Stimulated activated CD8-positive, alpha-beta memory T cell treated with anti-CD3 and anti-CD28 coated beads, Interleukin-15, amount 100 ng/mL, for 4 hours (primary cell): ENCODE data around the gene NANOS3.

ENCODE experiments used
- DNase-seq, 2 donors: peaks; one replicate each; pipeline ENCODE4 v3.0.0-alpha.2; 2020; ENCODE audit warnings: low read depth in 2 of 2

Gene NANOS3

DNA sequence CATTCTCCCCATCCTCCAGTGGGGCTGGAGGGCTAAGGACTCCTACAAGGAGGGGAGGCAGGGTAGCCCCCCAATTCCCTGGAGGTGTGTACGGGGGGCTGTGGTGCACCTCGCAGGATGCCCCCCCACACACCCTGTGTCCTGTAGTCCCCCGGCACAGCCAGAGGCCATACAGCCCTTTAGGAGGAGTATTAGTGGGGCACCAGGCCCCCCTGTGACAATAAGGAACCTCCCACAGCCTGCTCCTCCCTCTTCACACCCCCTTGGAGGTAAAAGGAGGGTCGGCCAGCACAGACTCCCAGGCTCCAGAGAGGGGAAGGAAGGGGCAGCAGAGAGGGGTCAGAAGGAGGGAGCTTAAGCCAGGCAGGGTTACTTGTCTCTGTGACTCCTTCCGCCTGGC is at the start of gene NANOS3:
TSS of gene NANOS3 (plus strand) at position 301 of the 400 bp plus-strand sequence. CDS start 115 bp downstream, outside the sequence.
- DNase-seq: no peak

DNA sequence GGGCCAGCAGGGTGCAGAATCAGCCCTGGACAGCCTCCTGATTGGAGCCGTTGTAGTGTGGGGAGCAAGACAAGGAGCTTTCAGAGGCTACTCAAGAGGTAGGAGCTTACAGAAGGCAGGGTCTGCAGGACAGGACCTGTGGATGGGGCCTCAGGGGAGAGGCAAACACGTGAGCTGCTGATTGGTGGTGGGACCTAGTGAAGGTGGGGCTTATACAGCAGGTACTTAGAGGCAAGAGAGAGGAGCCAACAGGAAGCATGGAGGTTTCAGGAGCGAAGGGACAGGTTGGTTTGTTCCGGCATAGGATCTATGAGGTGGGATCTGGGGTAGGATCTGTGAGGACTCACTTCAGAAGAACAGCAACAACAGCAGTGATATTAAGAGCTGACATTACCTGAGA is 49.3 kb upstream of the NANOS3 start:
- no peak for DNase-seq

DNA sequence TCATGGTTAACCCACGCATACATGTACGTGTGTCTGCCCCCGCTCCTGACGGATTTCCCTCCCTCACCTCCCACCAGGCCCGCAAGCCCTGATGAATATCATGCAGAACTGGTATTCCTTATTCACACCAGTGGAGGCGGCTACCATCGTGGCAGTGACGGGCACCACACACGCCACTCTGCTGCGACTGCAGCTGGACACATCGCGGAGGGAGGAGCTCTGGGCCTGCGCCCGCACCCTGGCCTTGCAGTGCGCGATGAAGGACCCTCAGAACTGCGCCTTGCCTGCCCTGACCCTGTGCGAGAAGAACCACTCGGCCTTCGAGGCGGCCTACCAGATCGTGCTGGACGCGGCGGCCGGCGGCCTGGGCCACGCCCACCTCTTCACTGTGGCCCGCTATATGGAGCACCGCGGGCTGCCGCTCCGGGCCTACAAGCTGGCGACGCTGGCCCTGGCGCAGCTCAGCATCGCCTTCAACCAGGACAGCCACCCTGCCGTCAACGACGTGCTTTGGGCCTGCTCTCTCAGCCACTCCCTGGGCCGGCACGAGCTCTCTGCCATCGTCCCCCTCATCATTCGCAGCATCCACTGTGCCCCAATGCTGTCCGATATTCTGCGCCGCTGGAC is 46.7 kb upstream of the NANOS3 start:
- no peak for DNase-seq

DNA sequence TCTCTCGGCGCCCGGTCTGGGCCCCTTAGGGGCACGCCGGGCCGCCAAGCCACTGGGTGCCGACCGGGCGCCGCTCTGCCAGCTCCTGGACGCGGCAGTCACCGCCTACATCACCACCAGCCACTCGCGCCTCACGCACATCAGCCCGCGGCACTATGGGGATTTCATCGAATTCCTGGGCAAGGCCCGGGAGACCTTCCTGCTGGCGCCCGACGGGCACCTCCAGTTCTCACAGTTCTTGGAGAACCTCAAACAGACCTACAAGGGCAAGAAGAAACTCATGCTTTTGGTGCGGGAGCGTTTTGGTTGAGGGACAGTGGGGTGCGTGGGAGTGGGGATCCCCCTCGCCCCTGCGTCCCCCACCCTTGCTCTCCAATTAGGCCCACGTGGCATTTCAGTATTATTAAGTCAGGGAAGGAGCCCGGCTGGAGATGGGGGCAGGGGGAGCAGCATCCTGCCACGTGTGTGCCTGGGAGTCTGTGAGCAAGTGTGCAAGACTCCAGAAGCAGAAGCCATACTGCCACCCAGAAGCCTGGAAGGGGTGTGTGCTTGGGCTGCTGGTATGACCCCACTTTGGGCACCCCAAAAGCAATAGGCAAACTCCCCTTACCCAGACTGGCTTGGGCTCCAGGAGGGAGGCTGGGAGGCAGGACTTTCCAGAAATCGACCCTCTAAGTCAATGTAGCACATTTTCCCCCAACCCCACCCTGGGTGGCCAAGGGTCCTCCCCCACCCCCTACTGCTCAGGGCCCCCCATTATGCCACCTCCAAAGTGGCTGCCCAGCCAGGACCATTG is 46.0 kb upstream of the NANOS3 start:
- DNase-seq: no peak

DNA sequence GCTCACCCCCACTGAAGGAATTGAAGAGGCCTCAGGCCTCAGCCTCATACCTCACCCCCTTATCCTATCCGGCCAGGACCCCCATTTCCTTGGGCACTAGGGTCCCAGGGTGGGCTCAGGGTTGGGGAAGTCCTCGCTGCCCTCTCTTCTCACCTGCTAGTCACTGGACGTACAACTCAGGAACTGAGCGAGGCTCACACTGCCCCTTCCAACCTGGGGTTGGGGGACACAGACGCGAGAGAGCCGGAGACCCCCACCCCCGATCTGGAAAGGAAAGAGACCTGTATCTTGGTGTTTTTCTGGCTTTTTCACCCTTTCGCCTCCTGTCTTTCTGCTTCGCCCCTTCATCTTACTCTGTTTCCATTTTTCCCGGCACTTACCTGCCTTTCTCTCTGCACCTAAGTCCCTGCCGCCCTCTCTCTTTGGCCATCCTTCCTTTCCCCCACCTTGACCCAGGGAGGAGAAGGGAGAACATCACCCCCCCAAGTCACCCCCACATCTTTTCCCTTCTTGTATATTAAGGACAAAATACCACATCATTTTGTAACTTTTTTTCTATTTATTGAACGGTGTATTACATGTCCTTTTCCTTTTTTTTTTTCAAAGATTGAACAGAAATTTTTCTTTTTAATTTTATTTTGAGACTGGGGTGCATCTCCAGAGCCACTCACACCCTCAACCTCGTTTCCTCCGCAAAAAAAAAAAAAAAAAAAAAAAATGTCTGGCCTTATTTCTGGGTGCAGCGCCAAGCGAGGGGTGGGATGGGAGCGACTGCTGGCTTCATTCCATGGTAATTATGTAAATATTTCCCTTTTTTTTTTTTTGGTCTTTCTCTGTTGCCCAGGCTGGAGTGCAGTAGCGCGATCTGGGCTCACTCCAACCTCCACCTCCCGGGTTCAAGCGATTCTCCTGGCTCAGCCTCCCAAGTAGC is 45.1 kb upstream of the NANOS3 start:
- no peak for DNase-seq

DNA sequence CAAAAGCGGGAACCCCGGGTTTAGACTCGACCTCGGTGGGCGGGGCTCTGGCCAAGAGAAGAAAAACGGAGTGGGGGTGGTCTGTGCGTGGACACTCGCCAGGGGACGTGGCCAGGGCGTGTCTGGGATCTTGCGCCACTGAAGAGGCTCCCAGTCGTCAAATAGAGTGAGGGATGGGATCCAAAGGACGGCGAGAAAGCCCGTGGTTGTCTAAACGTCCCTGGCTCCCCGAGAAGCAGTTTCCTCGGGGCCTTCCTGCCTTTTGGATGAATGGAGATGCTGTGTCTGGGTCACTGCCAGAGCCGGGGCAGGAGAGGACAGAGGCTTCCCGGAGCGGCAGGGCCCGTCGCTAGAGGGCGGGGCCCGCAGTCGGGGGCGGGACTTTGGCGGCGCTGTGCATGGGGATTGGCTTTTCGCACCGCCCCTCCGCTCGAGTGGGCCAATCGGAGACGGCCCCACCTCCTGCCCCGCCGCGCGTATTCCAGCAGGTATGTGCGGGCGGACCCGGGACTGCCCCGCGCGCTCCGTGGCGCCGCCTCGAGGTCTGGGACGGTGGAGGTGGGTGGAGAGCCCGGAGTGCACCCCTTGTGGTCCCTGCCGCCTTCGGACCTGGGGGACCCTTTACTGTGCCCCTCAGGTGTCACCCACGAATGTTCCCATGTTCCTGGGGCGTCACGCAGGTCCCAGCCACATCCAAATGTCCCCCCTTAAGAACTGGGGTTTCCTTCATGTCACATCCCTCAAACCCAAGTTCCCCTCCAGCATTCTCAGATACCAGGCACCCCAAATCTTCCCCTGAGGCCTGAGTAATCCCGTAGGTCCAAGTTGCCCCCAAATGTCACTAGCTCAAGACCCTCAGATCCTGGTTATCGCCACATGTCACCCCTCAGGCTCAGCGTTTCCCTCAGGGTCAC is 43.3 kb upstream of the NANOS3 start:
- peak; percentile 78 to 81 for DNase-seq

DNA sequence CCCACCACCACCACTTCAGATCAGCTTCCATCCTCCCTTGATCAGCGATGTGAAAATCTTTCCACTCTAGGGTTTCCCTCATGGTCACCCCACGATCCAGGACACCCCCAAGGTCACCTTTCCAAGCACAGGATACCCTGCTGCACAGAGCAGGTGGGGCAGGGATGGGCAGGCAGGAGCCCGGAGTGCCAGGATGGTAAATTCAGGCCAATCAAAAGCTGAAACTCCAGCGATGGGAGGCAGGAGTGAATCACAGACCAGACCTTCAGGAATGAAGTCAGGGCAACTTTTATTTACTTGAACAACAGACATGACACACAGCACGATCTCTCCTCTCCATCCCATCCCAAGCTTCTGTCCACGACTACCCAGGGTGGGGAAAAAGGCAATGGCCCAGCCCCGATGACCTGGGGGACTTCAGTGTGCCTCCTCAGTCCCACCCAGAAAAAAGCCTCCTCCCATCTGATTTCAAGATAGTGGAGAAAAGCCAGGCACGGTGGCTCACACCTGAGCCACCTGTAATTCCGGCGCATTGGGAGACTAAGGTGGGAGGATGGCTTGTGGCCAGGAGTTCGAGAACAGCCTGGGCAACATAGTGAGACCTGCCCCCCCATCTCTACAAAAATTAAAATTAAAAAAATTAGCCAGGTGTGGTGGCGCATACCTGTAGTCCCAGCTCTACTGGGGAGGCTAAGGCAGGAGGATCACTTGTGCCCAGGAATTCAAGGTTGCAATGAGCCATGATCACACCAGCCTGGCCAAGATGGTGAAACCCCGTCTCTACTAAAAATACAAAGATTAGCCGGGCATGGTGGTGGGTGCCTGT is 42.5 kb upstream of the NANOS3 start:
- no peak for DNase-seq

DNA sequence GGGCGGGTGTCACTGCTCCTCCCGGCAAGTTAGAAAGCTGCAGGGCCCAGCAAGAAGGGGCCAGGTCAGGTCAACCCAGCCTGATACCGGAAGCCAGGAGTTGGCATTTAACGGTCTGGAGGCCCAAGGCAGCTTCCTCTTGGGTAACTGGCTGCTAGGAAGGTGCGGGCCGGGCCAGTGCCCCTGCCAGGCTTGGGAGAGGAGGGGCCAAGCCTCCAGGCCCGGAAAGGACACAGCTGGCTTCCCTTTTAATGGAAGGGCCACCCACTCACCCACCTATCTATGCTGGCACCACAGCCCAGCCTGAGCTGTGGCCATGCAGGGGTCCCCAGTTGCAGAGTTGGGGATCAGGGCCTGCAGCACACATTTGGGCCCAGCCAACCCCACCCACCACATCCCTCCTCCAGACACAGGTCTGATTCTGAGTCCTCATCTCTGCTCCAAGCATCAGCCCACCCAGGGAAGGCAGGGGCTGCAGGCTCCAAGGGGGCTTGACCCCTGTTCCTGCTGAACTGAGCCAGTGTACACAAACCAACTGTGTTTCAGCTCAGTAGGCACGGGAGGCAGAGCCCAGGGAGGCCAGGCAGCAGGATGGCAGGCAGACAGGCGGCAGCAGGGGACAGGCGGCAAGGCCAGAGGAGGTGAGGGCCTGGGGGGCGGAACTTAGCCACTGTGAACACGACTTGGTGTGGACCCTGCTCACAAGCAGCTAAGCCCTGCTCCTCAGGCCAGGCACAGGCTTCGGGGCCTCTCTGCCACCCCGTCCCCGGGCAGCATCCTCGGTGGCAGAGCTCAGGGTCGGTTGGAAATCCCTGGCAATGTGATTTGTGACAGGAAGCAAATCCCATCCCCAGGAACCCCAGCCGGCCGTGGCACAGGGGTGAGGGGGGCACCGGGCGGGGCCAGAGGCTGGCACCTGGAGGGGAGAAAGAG is 40.9 kb upstream of the NANOS3 start:
- DNase-seq: no peak

DNA sequence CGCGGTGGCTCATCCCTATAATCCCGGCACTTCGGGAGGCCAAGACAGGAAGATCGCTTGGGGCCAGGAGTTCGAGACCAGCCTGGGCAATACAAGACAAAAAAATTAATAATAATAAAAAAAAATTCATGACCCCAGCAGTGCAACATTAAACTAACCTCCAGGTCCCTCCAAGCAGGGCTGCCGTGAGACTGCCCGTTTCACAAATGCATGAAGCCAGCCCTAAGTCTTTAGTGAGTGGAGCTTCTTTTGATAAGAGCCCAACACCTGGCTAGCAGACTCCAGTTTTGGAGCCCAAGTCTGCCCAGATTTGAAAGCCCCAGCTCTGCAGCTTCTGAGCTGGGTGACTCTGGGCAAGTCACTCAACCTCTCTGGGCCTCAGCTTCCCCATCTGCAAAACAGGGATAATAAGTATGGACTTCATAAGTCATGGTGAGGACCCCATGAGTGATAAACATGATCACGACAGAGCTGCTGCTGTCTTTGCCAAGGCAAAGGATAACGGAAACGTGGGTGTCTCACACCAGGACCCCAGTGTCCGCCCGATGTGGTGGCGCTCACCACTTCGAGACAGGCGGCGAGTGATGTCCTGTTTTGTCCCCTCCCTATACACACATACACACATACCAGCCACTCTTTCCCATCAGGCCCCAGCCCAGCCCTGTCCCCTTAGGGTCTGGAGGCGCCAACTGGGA is 38.4 kb upstream of the NANOS3 start:
- DNase-seq: no peak

DNA sequence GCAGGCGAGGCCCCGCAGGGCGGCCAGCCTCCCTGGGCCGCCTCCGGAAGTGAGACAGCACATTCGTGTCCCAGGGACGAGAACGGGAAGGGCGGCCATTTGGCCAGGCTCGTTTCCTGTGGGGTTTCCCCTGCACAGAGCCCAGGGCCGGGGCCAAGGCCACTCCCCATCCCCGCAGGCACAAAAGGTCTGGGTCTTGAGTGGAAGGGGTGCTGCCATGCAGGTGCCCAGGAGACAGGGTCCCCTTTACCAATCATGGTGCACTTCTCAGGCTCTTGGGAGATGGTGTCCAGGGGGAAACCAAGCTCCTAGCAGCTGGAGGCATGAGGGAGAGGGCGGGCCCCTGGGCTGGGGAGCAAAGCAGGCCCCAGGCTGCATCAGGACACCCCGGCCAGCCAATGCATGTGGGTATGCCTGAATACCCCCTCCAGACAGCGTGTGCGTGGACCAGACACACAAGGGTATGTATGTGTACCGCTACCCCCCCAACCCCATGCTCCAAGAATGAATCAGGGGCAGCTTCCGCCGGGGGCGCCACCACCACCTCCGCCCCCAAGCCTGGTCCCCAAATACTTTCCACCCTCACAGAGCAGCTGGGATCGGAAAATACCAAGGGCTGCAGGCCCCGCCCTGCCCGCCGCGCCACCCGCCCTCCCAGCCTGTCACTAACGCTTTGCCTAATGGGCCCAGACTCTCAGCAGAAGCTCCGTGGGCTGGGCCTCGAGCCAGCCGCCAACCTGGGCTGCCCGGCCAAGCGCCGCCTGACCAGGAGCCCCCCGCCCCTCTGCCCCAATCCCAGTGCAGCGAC is 37.6 kb upstream of the NANOS3 start:
- peak; percentile 85 to 89 for DNase-seq

DNA sequence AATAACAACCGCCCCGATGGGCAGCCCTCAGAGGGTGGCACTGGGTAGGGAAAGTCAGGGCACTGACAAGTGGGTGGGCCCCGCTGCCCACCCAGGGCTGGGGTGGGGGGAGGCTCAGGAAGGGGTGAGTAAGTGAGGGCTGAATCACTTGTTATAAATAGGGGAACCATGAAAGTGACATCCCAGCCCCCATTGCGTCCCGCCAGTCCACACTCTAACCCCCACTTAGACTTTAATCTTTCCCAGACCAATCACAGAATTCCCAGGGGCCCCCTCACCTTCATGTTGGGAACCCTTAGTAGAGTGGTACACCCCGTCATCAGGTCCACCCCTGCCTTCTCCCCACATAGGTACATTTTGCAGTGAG is 37.0 kb upstream of the NANOS3 start:
- peak in 1 of 2 donors; percentile 61 for DNase-seq

DNA sequence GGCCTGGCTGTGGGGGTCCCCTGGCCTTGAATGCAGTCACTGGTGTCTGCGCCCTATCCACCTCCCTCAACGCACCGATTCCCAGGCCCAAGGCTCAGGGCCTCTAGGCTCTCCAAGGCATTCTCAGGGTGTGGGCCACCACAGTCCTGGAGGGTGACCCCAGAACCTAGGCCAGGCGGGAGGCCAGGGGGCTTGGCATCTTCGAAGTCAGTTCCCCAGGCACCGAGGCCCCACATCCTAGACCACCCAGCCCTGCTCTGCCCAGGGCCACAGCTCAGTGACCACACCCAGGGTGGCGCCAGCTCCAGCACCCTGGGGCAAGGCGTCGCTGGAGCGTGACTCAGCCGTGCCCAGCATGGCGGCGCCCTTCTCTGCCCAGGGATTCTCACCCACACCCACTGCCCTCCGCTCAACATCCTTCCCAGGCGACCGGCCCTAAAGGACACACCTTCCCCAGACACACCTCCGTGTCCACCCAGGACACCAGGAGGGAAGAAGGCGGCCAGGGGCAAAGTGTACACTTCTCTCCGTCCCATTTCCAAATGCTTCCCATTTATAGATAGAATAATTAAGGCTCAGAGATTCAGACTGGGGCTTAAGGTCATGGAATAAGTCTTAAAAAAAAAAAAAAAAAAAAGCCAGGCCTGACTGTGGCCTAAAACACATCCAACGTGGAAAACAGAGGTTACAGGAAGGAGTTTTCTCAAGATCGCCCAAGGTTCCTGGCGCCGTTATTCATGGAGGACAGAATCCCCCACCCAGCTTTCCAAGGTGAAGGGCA is 36.4 kb upstream of the NANOS3 start:
- DNase-seq: no peak

DNA sequence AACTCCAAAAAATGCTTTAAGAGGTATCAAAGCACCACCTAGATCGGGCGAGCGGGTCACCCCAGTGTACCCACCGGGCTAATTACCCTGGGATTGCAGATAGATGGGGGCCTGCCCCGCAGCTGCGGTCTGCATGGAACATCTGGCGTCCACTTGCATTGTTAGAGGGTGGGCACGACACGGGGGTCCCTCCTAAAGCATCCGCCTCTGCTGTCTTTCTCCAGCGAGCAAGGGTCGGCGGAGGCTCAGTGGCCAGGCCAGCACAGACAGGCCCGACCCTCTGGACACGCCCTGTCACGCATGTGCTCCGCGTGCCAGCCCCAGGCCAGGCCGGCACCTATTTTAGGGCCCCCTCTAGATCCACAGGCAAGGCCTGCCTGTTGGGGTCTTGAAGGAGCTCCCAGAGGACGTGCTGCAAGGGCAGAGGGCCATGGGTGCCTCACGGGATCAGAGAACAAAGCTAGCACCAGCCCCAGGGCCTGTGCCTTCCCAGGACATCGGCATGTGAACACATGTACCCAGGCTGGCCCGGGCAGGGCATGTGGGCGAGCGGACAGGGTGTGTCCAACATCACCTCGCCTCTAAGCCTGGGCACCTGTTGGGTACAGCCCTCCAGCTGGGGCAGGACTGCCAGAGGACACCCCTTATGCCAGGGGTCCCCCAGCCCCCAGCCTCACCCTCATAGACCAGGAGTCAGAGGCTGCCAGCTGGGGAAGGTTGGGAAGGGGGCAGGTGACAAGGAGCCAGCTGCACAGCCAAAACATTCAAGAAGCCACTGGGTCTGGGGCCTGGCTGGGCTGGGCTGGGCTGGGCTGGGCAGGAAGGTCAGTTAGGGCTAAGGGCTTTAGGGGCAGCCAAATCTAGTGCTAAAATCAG is 35.6 kb upstream of the NANOS3 start:
- DNase-seq: no peak

DNA sequence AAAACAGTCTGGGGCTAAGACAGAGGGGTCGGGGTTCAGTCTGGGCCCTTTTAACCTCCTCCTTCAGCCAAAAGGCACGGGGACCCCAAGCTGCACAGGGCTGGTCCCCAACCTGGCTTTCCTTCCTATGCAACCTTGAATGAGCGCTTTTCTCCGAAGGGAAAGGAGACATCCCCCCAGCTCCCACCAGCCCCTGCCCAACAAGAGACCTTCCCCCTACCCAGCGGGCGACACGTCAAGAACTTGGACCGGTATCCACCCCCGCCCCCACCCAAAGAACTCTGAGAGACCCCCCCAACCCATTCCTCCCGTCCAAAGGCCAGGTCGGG is 35.0 kb upstream of the NANOS3 start:
- no peak for DNase-seq

DNA sequence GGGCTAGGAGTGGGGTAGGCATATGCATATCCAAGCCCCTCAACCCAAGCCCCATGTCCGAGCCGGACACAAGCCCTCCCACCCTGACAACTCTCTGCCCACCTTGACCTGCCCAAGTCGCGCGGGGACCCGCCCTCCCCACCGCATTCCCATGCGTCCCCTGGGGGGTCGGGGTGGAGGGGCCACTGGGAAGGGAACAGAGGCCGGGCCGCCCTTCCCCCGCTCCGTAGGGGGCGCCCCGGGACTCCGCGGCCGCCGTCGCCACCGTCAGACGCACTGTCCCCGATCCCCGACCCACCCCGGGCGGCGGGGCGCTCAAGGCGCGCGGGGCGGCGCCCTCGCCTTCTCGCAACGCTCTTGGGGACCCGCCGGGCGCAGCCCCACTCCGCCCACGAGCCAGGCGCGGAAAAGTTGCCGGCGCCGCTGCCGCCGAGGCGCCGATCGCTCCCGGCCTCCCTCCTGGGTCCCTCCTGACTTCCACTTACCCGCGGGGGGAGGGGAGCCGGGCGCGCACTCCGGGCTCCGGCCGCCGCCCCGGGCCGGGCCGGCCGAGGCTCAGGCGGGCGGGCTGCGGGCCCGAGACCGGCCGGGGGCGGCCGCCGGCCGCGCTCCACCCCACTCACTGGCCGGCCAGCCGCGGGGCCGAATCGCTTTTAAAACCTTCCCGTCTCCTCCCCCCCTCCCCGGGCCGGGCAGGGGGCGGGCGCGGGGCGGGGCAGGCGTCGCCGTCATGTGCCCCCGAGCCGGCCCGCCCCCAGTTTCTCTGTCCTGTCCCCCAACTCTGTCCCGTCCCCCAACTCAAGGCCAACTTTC is 34.4 kb upstream of the NANOS3 start:
- DNase-seq: peak in 1 of 2 donors; percentile 60
